Renal pelvis (tissue), 4 donors: ENCODE results near the gene CAPN9. TPM values are rescaled to one million over a fixed set of nuclear protein-coding genes. Genes with fewer than 3 reads are reported as not detected.
"Not testable (repeated sequence)": the region's sequence is repeated elsewhere in the genome, so short reads cannot be mapped to it uniquely, and the experiment has no call there.

Source experiments
- DNase-seq: peaks from one replicate; pipeline ENCODE4 v3.0.0-alpha.2; 2013
- polyA plus RNA-seq, 3 donors: library from polyadenylated mRNA; unstranded; fragments of 120-200 nt; gene quantifications; one replicate each; pipeline ENCODE4 v1.2.1, GENCODE V29; 2013; ENCODE audit not compliant: insufficient read length in 3 of 3

Gene CAPN9
- polyA plus RNA-seq, 3 donors = 1.0 to 1.9 (median 1.1) TPM

GRCh38 chr1:230822092-230822581 is 74.9 kb downstream of the CAPN9 start:
- DNase-seq = no peak

- no peak for DNase-seq
Measured at GRCh38 chr1:230823426-230823825, 76.2 kb downstream of the CAPN9 start.

GRCh38 chr1:230823931-230824381 is 76.8 kb downstream of the CAPN9 start:
- DNase-seq = no peak

GRCh38 chr1:230824551-230824918 is 77.3 kb downstream of the CAPN9 start:
- no peak for DNase-seq

- no peak for DNase-seq
Measured at GRCh38 chr1:230824919-230825721, 77.9 kb downstream of the CAPN9 start.

- DNase-seq = no peak
Measured at GRCh38 chr1:230825761-230826160, 78.6 kb downstream of the CAPN9 start.

GRCh38 chr1:230826166-230826875 is 79.1 kb downstream of the CAPN9 start:
- no peak for DNase-seq

GRCh38 chr1:230827081-230827681 is 80.0 kb downstream of the CAPN9 start:
- DNase-seq = peak; percentile 71

GRCh38 chr1:230827801-230828200 is 80.6 kb downstream of the CAPN9 start:
- DNase-seq = no peak

- DNase-seq = no peak
Measured at GRCh38 chr1:230828421-230828820, 81.2 kb downstream of the CAPN9 start.

- DNase-seq = no peak
Measured at GRCh38 chr1:230831771-230832170, 84.6 kb downstream of the CAPN9 start.

- no peak for DNase-seq
Measured at GRCh38 chr1:230832476-230832875, 85.3 kb downstream of the CAPN9 start.

GRCh38 chr1:230833511-230833910 is 86.3 kb downstream of the CAPN9 start:
- no peak for DNase-seq

- no peak for DNase-seq
Measured at GRCh38 chr1:230834292-230834691, 87.1 kb downstream of the CAPN9 start.

- no peak for DNase-seq
Measured at GRCh38 chr1:230836347-230836746, 89.2 kb downstream of the CAPN9 start.

- DNase-seq = no peak
Measured at GRCh38 chr1:230836793-230837192, 89.6 kb downstream of the CAPN9 start.

- DNase-seq = no peak
Measured at GRCh38 chr1:230839173-230839572, 92.0 kb downstream of the CAPN9 start.

- DNase-seq = no peak
Measured at GRCh38 chr1:230842801-230843200, 95.6 kb downstream of the CAPN9 start.

- DNase-seq = no peak
Measured at GRCh38 chr1:230843503-230844309, 96.5 kb downstream of the CAPN9 start.

- DNase-seq = no peak
Measured at GRCh38 chr1:230844561-230844960, 97.4 kb downstream of the CAPN9 start.

- not testable (repeated sequence) for DNase-seq
Measured at GRCh38 chr1:230845184-230845583, 98.0 kb downstream of the CAPN9 start.

- DNase-seq = no peak
Measured at GRCh38 chr1:230848235-230848634, 101.0 kb downstream of the CAPN9 start.
